ENCODE measurements around the gene SMG6.

GRCh38 chr17:2331303-2331702 is 27.7 kb upstream of the SMG6 start:
- TF ChIP-seq GATA2 (IDR thresholded peaks at IDR 0.05; ENCODE audit: low read depth, low read length) (no peak), GATA3 (IDR thresholded peaks at IDR 0.05; ENCODE audit: low read depth, low read length) (no peak)

Data from SH-SY5Y (cell line).